ENCODE results near the gene SPECC1L.

SPECC1L gene

DNA sequence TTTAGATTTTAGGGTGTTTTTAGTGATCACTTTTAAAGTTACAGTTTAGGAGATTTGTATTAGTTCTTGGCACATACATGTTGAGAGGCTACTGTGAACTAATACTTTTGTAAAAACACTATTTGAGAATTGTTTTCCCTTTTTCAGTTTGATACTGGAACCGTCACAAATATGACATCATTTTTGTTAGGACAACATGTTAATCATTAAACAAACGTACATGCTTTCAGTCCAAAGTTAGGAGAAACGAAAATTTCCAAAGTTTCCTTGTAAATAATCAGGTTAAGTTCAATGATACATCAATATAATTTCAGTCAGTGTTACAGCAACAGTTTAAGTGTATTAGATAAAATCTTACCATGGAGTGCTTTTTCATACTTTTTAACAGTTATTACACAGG, 53.1 kb downstream of the SPECC1L start:
- TF ChIP-seq, protein P1, sequence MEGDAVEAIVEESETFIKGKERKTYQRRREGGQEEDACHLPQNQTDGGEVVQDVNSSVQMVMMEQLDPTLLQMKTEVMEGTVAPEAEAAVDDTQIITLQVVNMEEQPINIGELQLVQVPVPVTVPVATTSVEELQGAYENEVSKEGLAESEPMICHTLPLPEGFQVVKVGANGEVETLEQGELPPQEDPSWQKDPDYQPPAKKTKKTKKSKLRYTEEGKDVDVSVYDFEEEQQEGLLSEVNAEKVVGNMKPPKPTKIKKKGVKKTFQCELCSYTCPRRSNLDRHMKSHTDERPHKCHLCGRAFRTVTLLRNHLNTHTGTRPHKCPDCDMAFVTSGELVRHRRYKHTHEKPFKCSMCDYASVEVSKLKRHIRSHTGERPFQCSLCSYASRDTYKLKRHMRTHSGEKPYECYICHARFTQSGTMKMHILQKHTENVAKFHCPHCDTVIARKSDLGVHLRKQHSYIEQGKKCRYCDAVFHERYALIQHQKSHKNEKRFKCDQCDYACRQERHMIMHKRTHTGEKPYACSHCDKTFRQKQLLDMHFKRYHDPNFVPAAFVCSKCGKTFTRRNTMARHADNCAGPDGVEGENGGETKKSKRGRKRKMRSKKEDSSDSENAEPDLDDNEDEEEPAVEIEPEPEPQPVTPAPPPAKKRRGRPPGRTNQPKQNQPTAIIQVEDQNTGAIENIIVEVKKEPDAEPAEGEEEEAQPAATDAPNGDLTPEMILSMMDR (conservative IDR thresholded peaks at IDR 0.05; ENCODE audit: low read depth, low read length): no peak
- no peak overlapping the region for H3K9ac ChIP-seq
- no peaks in the 10 kb centered on the region for H3K79me2 ChIP-seq (ENCODE audit: insufficient read depth, low read depth)
- no peak overlapping the region for H3K27ac ChIP-seq
- H3K4me3 ChIP-seq (IDR thresholded peaks at IDR 0.05; ENCODE audit: insufficient read depth, low read depth, low read length): no peak overlapping the region
- H4K20me1 ChIP-seq (ENCODE audit: insufficient read depth): peaks cover 4% of the 10 kb centered on the region; the same call in 1 of the 2 replicates
- H3K27me3 ChIP-seq (ENCODE audit: insufficient read depth, low read depth): no peaks in the 10 kb centered on the region
- no peaks in the 10 kb centered on the region for H3K36me3 ChIP-seq (ENCODE audit: insufficient read depth)
- H2AFZ ChIP-seq (ENCODE audit: low read depth): no peak overlapping the region
- no peak overlapping the region for H3K4me2 ChIP-seq
- peaks cover 14% of the 10 kb centered on the region for H3K4me1 ChIP-seq (ENCODE audit: low read depth, poor library complexity, severe bottlenecking)

DNA sequence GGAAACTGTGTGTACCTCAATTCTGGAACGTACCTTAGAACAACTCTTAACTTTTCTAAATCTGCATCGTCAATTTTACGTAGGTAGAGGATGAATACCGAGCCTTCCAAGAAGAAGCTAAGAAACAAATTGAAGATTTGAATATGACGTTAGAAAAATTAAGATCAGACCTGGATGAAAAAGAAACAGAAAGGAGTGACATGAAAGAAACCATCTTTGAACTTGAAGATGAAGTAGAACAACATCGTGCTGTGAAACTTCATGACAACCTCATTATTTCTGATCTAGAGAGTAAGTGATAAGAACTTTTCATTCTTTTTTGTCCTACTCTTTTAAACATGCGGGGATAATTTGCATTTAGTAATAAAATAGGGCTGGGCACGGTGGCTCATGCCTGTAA, 53.5 kb downstream of the SPECC1L start:
- Histone ChIP-seq H3K27me3 (ENCODE audit: insufficient read depth, low read depth) (no peaks in the 10 kb centered on the region), H3K79me2 (ENCODE audit: insufficient read depth, low read depth) (no peaks in the 10 kb centered on the region), H3K4me3 (IDR thresholded peaks at IDR 0.05; ENCODE audit: insufficient read depth, low read depth, low read length) (no peak overlapping the region), H3K4me2 (no peak overlapping the region), H2AFZ (ENCODE audit: low read depth) (no peak overlapping the region), H3K4me1 (ENCODE audit: low read depth, poor library complexity, severe bottlenecking) (peaks cover 14% of the 10 kb centered on the region), H3K27ac (no peak overlapping the region), H3K9ac (no peak overlapping the region), H4K20me1 (ENCODE audit: insufficient read depth) (peaks cover 4% of the 10 kb centered on the region; the same call in 1 of the 2 replicates), H3K36me3 (ENCODE audit: insufficient read depth) (no peaks in the 10 kb centered on the region)
- TF ChIP-seq, protein P1 (conservative IDR thresholded peaks at IDR 0.05; ENCODE audit: low read depth, low read length): no peak

- Histone ChIP-seq H4K20me1 (ENCODE audit: insufficient read depth) (peaks cover 4% of the 10 kb centered on the region; the same call in 1 of the 2 replicates), H3K79me2 (ENCODE audit: insufficient read depth, low read depth) (no peaks in the 10 kb centered on the region), H3K27ac (no peak overlapping the region), H3K36me3 (ENCODE audit: insufficient read depth) (no peaks in the 10 kb centered on the region), H3K9ac (no peak overlapping the region), H2AFZ (ENCODE audit: low read depth) (no peak overlapping the region), H3K4me3 (IDR thresholded peaks at IDR 0.05; ENCODE audit: insufficient read depth, low read depth, low read length) (no peak overlapping the region), H3K27me3 (ENCODE audit: insufficient read depth, low read depth) (no peaks in the 10 kb centered on the region), H3K4me1 (ENCODE audit: low read depth, poor library complexity, severe bottlenecking) (peaks cover 14% of the 10 kb centered on the region), H3K4me2 (peak overlapping the region; percentile 29; the same call in 1 of the 2 replicates)
- TF ChIP-seq, protein P1 (conservative IDR thresholded peaks at IDR 0.05; ENCODE audit: low read depth, low read length): peak; percentile 64
These were observed 54.6 kb downstream of the SPECC1L start for GRCh38 chr22:24325105-24325757.

DNA sequence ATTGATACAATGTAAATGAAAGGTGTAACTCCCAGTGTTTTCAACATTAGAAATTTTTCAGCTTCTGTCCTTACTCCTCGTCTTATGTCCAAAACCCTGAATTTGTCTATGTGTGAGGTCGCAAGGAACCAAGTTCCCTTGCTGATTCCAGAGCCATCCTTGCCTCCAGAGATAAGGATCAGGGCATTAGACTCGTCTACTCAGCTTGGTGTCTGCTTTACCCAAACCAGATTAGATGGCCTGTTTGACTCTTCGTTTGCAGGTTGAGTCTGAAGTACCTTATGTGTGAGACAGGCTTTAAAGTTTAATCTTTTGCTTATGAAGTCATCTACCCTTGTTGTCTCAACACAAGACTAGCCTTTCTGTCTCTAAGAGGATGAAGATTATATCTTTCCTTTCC, 55.6 kb downstream of the SPECC1L start:
- no peak overlapping the region for H3K9ac ChIP-seq
- H3K27me3 ChIP-seq (ENCODE audit: insufficient read depth, low read depth): no peaks in the 10 kb centered on the region
- no peak overlapping the region for H3K4me3 ChIP-seq (IDR thresholded peaks at IDR 0.05; ENCODE audit: insufficient read depth, low read depth, low read length)
- TF ChIP-seq, protein P1 (conservative IDR thresholded peaks at IDR 0.05; ENCODE audit: low read depth, low read length): no peak
- H3K27ac ChIP-seq: no peak overlapping the region
- peaks cover 4% of the 10 kb centered on the region; the same call in 1 of the 2 replicates for H4K20me1 ChIP-seq (ENCODE audit: insufficient read depth)
- H3K79me2 ChIP-seq (ENCODE audit: insufficient read depth, low read depth): no peaks in the 10 kb centered on the region
- no peak overlapping the region for H2AFZ ChIP-seq (ENCODE audit: low read depth)
- no peak overlapping the region for H3K4me2 ChIP-seq
- peaks cover 14% of the 10 kb centered on the region for H3K4me1 ChIP-seq (ENCODE audit: low read depth, poor library complexity, severe bottlenecking)
- no peaks in the 10 kb centered on the region for H3K36me3 ChIP-seq (ENCODE audit: insufficient read depth)

Measured in KMS-11 (cell line).